GM10266 (cell line): ENCODE results near the gene ARMC7.

Experiments
- DNase-seq: peaks from one replicate; pipeline ENCODE4 v3.0.0; 2012; ENCODE audit errors: extremely low spot score
- TF ChIP-seq, protein P1 (sequence below): IDR thresholded peaks from 2 replicates; pipeline ENCODE4 v1.5.1; 2012; ENCODE audit warnings: mild to moderate bottlenecking, low read depth; ENCODE audit not compliant: control insufficient read depth, insufficient read depth; ENCODE audit errors: missing control alignments

ARMC7 gene

DNA sequence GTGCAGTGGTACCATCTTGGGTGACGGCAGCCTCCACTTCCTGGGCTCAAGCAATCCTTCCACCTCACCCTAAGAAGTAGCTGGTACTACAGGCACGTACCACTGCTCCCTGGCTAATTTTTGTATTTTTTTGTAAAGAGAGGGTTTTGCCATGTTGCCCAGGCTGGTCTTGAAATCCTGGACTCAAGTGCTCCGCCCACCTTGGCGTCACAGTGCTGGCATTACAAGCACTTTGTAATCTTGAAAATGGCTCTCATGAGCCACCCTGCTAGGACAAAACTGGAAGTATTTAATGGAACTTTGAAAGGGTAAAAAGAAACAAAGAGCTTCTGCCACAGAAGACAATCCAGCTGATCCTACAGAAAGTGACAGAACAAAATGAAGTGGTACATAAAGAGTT is 63.8 kb downstream of the ARMC7 start:
- no peak for DNase-seq
- TF ChIP-seq, protein P1, sequence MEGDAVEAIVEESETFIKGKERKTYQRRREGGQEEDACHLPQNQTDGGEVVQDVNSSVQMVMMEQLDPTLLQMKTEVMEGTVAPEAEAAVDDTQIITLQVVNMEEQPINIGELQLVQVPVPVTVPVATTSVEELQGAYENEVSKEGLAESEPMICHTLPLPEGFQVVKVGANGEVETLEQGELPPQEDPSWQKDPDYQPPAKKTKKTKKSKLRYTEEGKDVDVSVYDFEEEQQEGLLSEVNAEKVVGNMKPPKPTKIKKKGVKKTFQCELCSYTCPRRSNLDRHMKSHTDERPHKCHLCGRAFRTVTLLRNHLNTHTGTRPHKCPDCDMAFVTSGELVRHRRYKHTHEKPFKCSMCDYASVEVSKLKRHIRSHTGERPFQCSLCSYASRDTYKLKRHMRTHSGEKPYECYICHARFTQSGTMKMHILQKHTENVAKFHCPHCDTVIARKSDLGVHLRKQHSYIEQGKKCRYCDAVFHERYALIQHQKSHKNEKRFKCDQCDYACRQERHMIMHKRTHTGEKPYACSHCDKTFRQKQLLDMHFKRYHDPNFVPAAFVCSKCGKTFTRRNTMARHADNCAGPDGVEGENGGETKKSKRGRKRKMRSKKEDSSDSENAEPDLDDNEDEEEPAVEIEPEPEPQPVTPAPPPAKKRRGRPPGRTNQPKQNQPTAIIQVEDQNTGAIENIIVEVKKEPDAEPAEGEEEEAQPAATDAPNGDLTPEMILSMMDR: no peak

DNA sequence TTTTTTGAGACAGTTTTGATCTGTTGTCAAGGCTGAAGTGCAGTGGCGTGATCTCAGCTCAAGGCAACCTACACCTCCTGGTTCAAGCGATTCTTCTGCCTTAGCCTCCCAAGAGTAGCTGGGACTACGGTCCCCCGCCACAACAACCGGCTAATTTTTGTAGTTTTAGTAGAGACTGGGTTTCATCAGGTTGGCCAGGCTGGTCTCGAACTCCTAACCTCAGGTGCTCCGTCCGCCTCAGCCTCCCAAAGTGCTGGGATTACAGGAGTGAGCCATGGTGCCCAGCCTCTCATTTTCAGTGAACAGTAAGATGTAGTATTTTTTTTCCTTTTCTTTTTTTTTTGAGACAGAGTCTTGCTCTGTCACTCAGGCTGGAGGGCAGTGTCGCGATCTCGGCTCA is 65.2 kb downstream of the ARMC7 start:
- TF ChIP-seq, protein P1: no peak

DNA sequence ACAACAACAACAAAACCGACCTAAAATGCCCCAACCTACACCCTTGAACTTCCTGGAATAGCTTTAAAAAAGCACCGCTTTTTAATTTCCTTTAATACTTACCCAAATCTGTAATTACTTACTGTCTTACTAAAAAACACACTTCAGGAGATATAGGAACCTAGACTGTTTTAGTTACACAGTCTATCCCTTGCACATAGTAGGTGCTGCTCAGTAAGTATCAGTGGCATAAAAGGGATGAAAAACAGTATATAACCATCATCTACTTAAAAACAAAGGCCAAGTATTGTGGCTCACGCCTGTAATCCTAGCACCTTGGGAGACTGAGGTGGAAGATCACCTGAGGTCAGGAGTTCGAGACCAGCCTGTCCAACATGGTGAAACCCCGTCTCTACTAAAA is 66.9 kb downstream of the ARMC7 start:
- no peak for DNase-seq
- TF ChIP-seq, protein P1: no peak

More for the DNA sequence above, 65.2 kb downstream of the ARMC7 start:
- DNase-seq: no peak

DNA sequence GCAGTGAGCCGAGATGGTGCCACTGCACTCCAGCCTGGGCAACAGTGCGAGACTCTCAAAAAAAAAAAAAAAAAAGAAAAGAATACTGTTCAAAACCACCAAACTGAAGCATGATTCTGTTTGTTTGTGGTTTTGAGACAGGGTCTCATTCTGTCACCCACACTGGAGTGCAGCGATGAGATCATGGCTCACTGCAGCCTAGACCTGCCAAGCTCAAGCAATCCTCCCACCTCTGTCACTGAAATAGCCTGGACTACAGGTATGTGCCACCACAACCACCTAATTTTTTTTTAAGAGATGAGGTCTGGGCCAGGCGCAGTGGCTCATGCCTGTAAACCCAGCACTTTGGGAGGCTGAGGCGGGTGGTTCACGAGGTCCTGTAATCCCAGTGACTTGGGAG is 68.7 kb downstream of the ARMC7 start:
- no peak for DNase-seq
- TF ChIP-seq, protein P1: no peak
